Esophagus squamous epithelium (tissue), 5 donors: ENCODE results near the gene MYPN. TPM values are rescaled to one million over a fixed set of nuclear protein-coding genes. Genes with fewer than 3 reads are reported as not detected.

Experiments used
- DNase-seq: peaks from one replicate; lab custom pipeline; 2025; lab: John Stamatoyannopoulos, UW
- H3K27ac ChIP-seq, 4 donors: fragments of 200-600 bp; sonication (generic); one replicate each; pipeline ENCODE4 v1.5.1; 2016 to 2019; ENCODE audit warnings: mild to moderate bottlenecking in 1 of 4
- H3K27me3 ChIP-seq, 4 donors: fragments of 200-600 bp; sonication (generic); 1 replicate in 3 of 4; 2 replicates in 1 of 4; pipeline versions ENCODE4 v1.5.1 to v1.6.0; 2017 to 2021; ENCODE audit warnings: antibody characterized with exemption in 1 of 4
- H3K36me3 ChIP-seq, 3 donors: fragments of 200-600 bp; sonication (generic); one replicate each; pipeline ENCODE4 v1.5.1; 2016 to 2019
- H3K4me1 ChIP-seq, 3 donors: fragments of 200-600 bp; sonication (generic); one replicate each; pipeline ENCODE4 v1.5.1; 2017 to 2019
- H3K4me3 ChIP-seq, 4 donors: fragments of 200-600 bp; sonication (generic); 1 replicate in 3 of 4; 2 replicates in 1 of 4; pipeline ENCODE4 v1.5.1; 2016 to 2019; ENCODE audit warnings: mild to moderate bottlenecking in 2 of 4, moderate library complexity in 1 of 4
- H3K9me3 ChIP-seq, 3 donors: fragments of 200-600 bp; sonication (generic); one replicate each; pipeline ENCODE4 v1.5.1; 2016 to 2019
- POLR2A ChIP-seq, 4 donors: fragments of 450-650 bp; IDR thresholded peaks; one replicate each; pipeline ENCODE4 v1.6.1; 2017; ENCODE audit warnings: antibody characterized with exemption in 4 of 4, mild to moderate bottlenecking in 4 of 4, moderate library complexity in 3 of 4
- WGBS, 2 donors: methylation state at CpG; one replicate each; pipeline ENCODE4 v1.1.5; 2018; 5-methylcytosine and 5-hydroxymethylcytosine counted together
- intact Hi-C: fragments of 100-400 bp; cut with DNase I; formaldehyde crosslinking; loops from one replicate; pipeline ENCODE4 v1.15.0; 2022
- total RNA-seq, 4 donors: library from RNA; depleted of rRNA; stranded (reverse); fragments of >200 nt; gene quantifications; one replicate each; pipeline ENCODE4 v1.1.0, GENCODE V29; 2016
- TF ChIP-seq, protein P1 (sequence below), 6 experiments: fragments of 450-650 bp in 4 of 6; fragments of 200-600 bp in 2 of 6; sonication (generic) in 2 of 6; IDR thresholded peaks; one replicate each; pipeline ENCODE4 v1.5.1; 2016 to 2019; ENCODE audit warnings: antibody characterized with exemption in 6 of 6, mild to moderate bottlenecking in 4 of 6, moderate library complexity in 4 of 6
- donor health status: DM: yes; HTN: yes; CAD: no.

Gene MYPN
- total RNA-seq, 4 donors from 2014 or later: not detected

GRCh38 chr10:68107651-68108050 lies 1.6 kb upstream of the MYPN start:
- TF ChIP-seq, protein P1, sequence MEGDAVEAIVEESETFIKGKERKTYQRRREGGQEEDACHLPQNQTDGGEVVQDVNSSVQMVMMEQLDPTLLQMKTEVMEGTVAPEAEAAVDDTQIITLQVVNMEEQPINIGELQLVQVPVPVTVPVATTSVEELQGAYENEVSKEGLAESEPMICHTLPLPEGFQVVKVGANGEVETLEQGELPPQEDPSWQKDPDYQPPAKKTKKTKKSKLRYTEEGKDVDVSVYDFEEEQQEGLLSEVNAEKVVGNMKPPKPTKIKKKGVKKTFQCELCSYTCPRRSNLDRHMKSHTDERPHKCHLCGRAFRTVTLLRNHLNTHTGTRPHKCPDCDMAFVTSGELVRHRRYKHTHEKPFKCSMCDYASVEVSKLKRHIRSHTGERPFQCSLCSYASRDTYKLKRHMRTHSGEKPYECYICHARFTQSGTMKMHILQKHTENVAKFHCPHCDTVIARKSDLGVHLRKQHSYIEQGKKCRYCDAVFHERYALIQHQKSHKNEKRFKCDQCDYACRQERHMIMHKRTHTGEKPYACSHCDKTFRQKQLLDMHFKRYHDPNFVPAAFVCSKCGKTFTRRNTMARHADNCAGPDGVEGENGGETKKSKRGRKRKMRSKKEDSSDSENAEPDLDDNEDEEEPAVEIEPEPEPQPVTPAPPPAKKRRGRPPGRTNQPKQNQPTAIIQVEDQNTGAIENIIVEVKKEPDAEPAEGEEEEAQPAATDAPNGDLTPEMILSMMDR (IDR thresholded peaks at IDR 0.05): no peak
- no peak for TF ChIP-seq POLR2A (IDR thresholded peaks at IDR 0.05)
- Histone ChIP-seq H3K4me3 (no peak overlapping the region), H3K4me1 (no peaks in the 10 kb centered on the region), H3K9me3 (no peaks in the 10 kb centered on the region), H3K36me3 (no peaks in the 10 kb centered on the region), H3K27ac (no peak overlapping the region), H3K27me3 (no peaks in the 10 kb centered on the region)
- intact Hi-C loops: no loop called here
- no peak for DNase-seq
- WGBS, 2 donors: 87 to 100% methylated on average over 1 of the region's 1 CpG

- Histone ChIP-seq H3K27me3 (no peaks in the 10 kb centered on the region), H3K9me3 (no peaks in the 10 kb centered on the region), H3K4me1 (no peaks in the 10 kb centered on the region), H3K4me3 (no peak overlapping the region), H3K27ac (no peak overlapping the region), H3K36me3 (no peaks in the 10 kb centered on the region)
- intact Hi-C loops: no loop called here
- no peak for DNase-seq
- WGBS, 2 donors: 89 to 90% methylated on average over 3 of the region's 3 CpGs
- no peak for TF ChIP-seq POLR2A (IDR thresholded peaks at IDR 0.05)
- TF ChIP-seq, protein P1 (IDR thresholded peaks at IDR 0.05): no peak
Observed at GRCh38 chr10:68108051-68108450, 1.2 kb upstream of the MYPN start.

DNA sequence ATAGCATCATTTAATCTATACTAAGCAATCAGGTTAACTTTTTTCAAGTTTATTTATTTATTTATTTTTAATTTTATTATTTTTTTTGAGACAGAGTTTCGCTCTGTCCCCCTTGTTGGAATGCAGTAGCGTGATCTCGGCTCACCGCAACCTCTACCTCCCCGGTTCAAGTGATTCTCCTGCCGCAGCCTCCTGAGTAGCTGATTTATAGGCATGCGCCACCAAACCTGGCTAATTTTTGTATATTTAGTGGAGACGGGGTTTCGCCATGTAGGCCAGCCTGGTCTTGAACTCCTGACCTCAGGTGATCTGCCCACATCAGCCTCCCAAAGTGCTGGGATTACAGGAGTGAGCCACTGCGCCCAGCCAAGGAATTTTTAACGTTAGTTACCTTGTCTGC lies 635 bp upstream of the MYPN start:
- H3K4me3 ChIP-seq: no peak overlapping the region
- no peaks in the 10 kb centered on the region for H3K9me3 ChIP-seq
- H3K36me3 ChIP-seq: no peaks in the 10 kb centered on the region
- DNase-seq: no peak
- no peak for TF ChIP-seq POLR2A (IDR thresholded peaks at IDR 0.05)
- TF ChIP-seq, protein P1 (IDR thresholded peaks at IDR 0.05): no peak
- H3K27ac ChIP-seq: no peak overlapping the region
- intact Hi-C loops: no loop called here
- no peaks in the 10 kb centered on the region for H3K27me3 ChIP-seq
- H3K4me1 ChIP-seq: no peaks in the 10 kb centered on the region
- WGBS, 2 donors: 93 to 96% methylated on average over 11 of the region's 11 CpGs

GRCh38 chr10:68110027-68110426 lies 739 bp downstream of the MYPN start:
- Histone ChIP-seq H3K9me3 (no peaks in the 10 kb centered on the region), H3K4me3 (no peak overlapping the region), H3K36me3 (no peaks in the 10 kb centered on the region), H3K27me3 (no peaks in the 10 kb centered on the region), H3K27ac (no peak overlapping the region), H3K4me1 (no peaks in the 10 kb centered on the region)
- intact Hi-C loops: no loop called here
- TF ChIP-seq POLR2A (IDR thresholded peaks at IDR 0.05): no peak
- TF ChIP-seq, protein P1 (IDR thresholded peaks at IDR 0.05): no peak
- 28 to 48% methylated on average over 2 of the region's 2 CpGs for WGBS, 2 donors
- DNase-seq: no peak

GRCh38 chr10:68111584-68111983 lies 2.3 kb downstream of the MYPN start:
- TF ChIP-seq, protein P1 (IDR thresholded peaks at IDR 0.05): no peak
- TF ChIP-seq POLR2A (IDR thresholded peaks at IDR 0.05): no peak
- DNase-seq: no peak
- Histone ChIP-seq H3K27ac (no peak overlapping the region), H3K4me1 (no peaks in the 10 kb centered on the region), H3K4me3 (no peak overlapping the region), H3K36me3 (no peaks in the 10 kb centered on the region), H3K9me3 (no peaks in the 10 kb centered on the region), H3K27me3 (no peaks in the 10 kb centered on the region)
- 93 to 96% methylated on average over 2 of the region's 2 CpGs for WGBS, 2 donors
- intact Hi-C loops: no loop called here
